Astrocyte (in vitro differentiated cells and primary cell): ENCODE data around the gene RNF7.

ENCODE experiments used
- CTCF ChIP-seq: IDR thresholded peaks from 2 replicates; pipeline ENCODE4 v1.5.1; 2011; ENCODE audit warnings: low read depth, mild to moderate bottlenecking, inconsistent platforms, low read length, moderate library complexity; ENCODE audit not compliant: insufficient read depth
- EZH2 ChIP-seq: IDR thresholded peaks from 2 replicates; pipeline ENCODE4 v1.6.1; 2012; ENCODE audit warnings: mild to moderate bottlenecking, low read length, inconsistent platforms; ENCODE audit not compliant: insufficient read depth

DNA sequence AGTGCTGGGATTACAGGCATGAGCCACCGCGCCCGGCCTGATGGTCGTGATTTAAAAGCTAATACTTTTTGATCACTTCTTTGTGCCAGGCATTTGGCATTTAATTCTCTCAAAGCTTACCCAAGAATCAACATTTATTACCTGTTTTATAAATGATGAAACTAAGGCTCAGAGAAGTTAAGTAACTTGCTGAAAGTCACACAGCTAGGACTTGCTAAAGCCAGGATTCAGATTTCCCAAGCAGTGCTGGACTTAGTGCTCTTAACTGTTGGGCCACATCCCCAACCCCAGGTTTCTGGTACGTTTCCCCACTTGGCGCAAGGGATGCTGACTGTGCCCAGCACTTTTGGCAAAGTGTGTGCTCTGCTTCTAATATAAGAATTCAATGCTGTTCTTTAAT, 35.6 kb downstream of the RNF7 start:
- TF ChIP-seq CTCF: no peak
- no peak for TF ChIP-seq EZH2
